Memory B cell (primary cell): ENCODE data around the gene CDS2.
A peak's percentile ranks its signal among the peaks of the same experiment; 100 is the strongest.

Source experiments
- ATAC-seq: fragments of 150-1000 bp; cut with Tn5 transposase; 2 replicates; pipeline ENCODE4 v1.10.0; 2021; ENCODE audit warnings: low read depth, mild to moderate bottlenecking, moderate library complexity
- DNase-seq, 2 donors: peaks; one replicate each; pipeline ENCODE4 v3.0.0; 2022; ENCODE audit warnings: low spot score in 2 of 2
- H3K27ac Mint-ChIP-seq: one replicate; pipeline ENCODE4 v1.8.0; 2022; ENCODE audit warnings: mild to moderate bottlenecking, moderate library complexity, mixed read lengths
- H3K27me3 Mint-ChIP-seq: one replicate; pipeline ENCODE4 v1.8.0; 2022; ENCODE audit warnings: mixed read lengths
- H3K36me3 Mint-ChIP-seq: one replicate; pipeline ENCODE4 v1.8.0; 2022; ENCODE audit warnings: mild to moderate bottlenecking, mixed read lengths
- H3K4me1 Mint-ChIP-seq: one replicate; pipeline ENCODE4 v1.8.0; 2022; ENCODE audit warnings: mixed read lengths
- H3K4me3 Mint-ChIP-seq: one replicate; pipeline ENCODE4 v1.8.0; 2022; ENCODE audit warnings: mild to moderate bottlenecking, moderate library complexity, mixed read lengths
- H3K9me3 Mint-ChIP-seq: one replicate; pipeline ENCODE4 v1.8.0; 2022; ENCODE audit warnings: mixed read lengths

CDS2 gene

GRCh38 chr20:5100684-5101347, 26.0 kb upstream of the CDS2 start:
- ATAC-seq (peak; percentile 76), DNase-seq (peak; percentile 70 to 76)
- H3K4me1 Mint-ChIP-seq, result peaks cover 6% of the 10 kb centered on the region
- H3K9me3 Mint-ChIP-seq, result no peaks in the 10 kb centered on the region
- H3K4me3 Mint-ChIP-seq, result no peak overlapping the region
- no peaks in the 10 kb centered on the region for H3K27me3 Mint-ChIP-seq
- peak overlapping the region; percentile 78 for H3K27ac Mint-ChIP-seq
- H3K36me3 Mint-ChIP-seq, result peaks cover 30% of the 10 kb centered on the region

- Mint-ChIP-seq H3K27ac (peak overlapping the region; percentile 25), H3K27me3 (no peaks in the 10 kb centered on the region), H3K4me1 (peaks cover 8% of the 10 kb centered on the region), H3K4me3 (no peak overlapping the region), H3K9me3 (no peaks in the 10 kb centered on the region), H3K36me3 (peaks cover 24% of the 10 kb centered on the region)
- no peak for ATAC-seq
- DNase-seq, result no peak
Measured at GRCh38 chr20:5104479-5104878, 22.3 kb upstream of the CDS2 start.

- Mint-ChIP-seq H3K27ac (no peak overlapping the region), H3K4me1 (peaks cover 7% of the 10 kb centered on the region), H3K9me3 (no peaks in the 10 kb centered on the region), H3K4me3 (no peak overlapping the region), H3K27me3 (no peaks in the 10 kb centered on the region), H3K36me3 (peaks cover 7% of the 10 kb centered on the region)
- no peak for ATAC-seq
- DNase-seq, result no peak
Measured at GRCh38 chr20:5109276-5109675, 17.5 kb upstream of the CDS2 start.

GRCh38 chr20:5113615-5113986, 13.2 kb upstream of the CDS2 start:
- peaks cover 6% of the 10 kb centered on the region for H3K4me1 Mint-ChIP-seq
- ATAC-seq (no peak), DNase-seq (no peak)
- H3K27me3 Mint-ChIP-seq, result no peaks in the 10 kb centered on the region
- no peaks in the 10 kb centered on the region for H3K9me3 Mint-ChIP-seq
- peaks cover 10% of the 10 kb centered on the region for H3K36me3 Mint-ChIP-seq
- peak overlapping the region; percentile 94 for H3K4me3 Mint-ChIP-seq
- H3K27ac Mint-ChIP-seq, result peak overlapping the region; percentile 96

- no peak for DNase-seq
- H3K36me3 Mint-ChIP-seq, result peaks cover 10% of the 10 kb centered on the region
- no peaks in the 10 kb centered on the region for H3K27me3 Mint-ChIP-seq
- peak overlapping the region; percentile 17 for H3K4me3 Mint-ChIP-seq
- H3K4me1 Mint-ChIP-seq, result peaks cover 6% of the 10 kb centered on the region
- H3K27ac Mint-ChIP-seq, result no peak overlapping the region
- no peaks in the 10 kb centered on the region for H3K9me3 Mint-ChIP-seq
- ATAC-seq, result no peak
Measured at GRCh38 chr20:5114403-5114802, 12.4 kb upstream of the CDS2 start.

- Mint-ChIP-seq H3K36me3 (peaks cover 10% of the 10 kb centered on the region), H3K4me3 (no peak overlapping the region), H3K27ac (no peak overlapping the region)
Measured at GRCh38 chr20:5116875-5117274, 9.9 kb upstream of the CDS2 start.

GRCh38 chr20:5118220-5119142, 8.3 kb upstream of the CDS2 start:
- peak overlapping the region; percentile 73 for H3K27ac Mint-ChIP-seq
- no peaks in the 10 kb centered on the region for H3K27me3 Mint-ChIP-seq
- peaks cover 10% of the 10 kb centered on the region for H3K36me3 Mint-ChIP-seq
- no peaks in the 10 kb centered on the region for H3K9me3 Mint-ChIP-seq
- DNase-seq (no peak), ATAC-seq (no peak)
- peaks cover 5% of the 10 kb centered on the region for H3K4me1 Mint-ChIP-seq
- peak overlapping the region; percentile 93 for H3K4me3 Mint-ChIP-seq

More at GRCh38 chr20:5116875-5117274, 9.9 kb upstream of the CDS2 start:
- Mint-ChIP-seq H3K9me3 (no peaks in the 10 kb centered on the region), H3K4me1 (peaks cover 9% of the 10 kb centered on the region), H3K27me3 (no peaks in the 10 kb centered on the region)
- no peak for ATAC-seq
- no peak for DNase-seq

- peak overlapping the region; percentile 93 for H3K4me3 Mint-ChIP-seq
- no peak for ATAC-seq
- no peaks in the 10 kb centered on the region for H3K27me3 Mint-ChIP-seq
- peaks cover 3% of the 10 kb centered on the region for H3K4me1 Mint-ChIP-seq
- no peak for DNase-seq
- H3K36me3 Mint-ChIP-seq, result peaks cover 10% of the 10 kb centered on the region
- H3K9me3 Mint-ChIP-seq, result no peaks in the 10 kb centered on the region
- peak overlapping the region; percentile 73 for H3K27ac Mint-ChIP-seq
Measured at GRCh38 chr20:5119143-5119434, 7.7 kb upstream of the CDS2 start.

- peak; percentile 86 for ATAC-seq
- no peaks in the 10 kb centered on the region for H3K27me3 Mint-ChIP-seq
- peaks cover 10% of the 10 kb centered on the region for H3K36me3 Mint-ChIP-seq
- no peaks in the 10 kb centered on the region for H3K9me3 Mint-ChIP-seq
- peak within 1 kb of the TSS; percentile 93 for H3K4me3 Mint-ChIP-seq
- peaks cover 3% of the 10 kb centered on the region for H3K4me1 Mint-ChIP-seq
- DNase-seq, result peak; percentile 84 to 89
- H3K27ac Mint-ChIP-seq, result peak within 1 kb of the TSS; percentile 73
Measured at GRCh38 chr20:5119435-5120184, 7.2 kb upstream of the CDS2 start, which contains the start of gene PCNA. PCNA (minus strand) TSS chr20:5119958; CDS start chr20:5119798, 160 bp downstream.

GRCh38 chr20:5120185-5120476, 6.7 kb upstream of the CDS2 start:
- no peaks in the 10 kb centered on the region for H3K9me3 Mint-ChIP-seq
- peak overlapping the region; percentile 93 for H3K4me3 Mint-ChIP-seq
- ATAC-seq, result no peak
- H3K27me3 Mint-ChIP-seq, result no peaks in the 10 kb centered on the region
- H3K27ac Mint-ChIP-seq, result peak overlapping the region; percentile 73
- peaks cover 3% of the 10 kb centered on the region for H3K4me1 Mint-ChIP-seq
- no peak for DNase-seq
- H3K36me3 Mint-ChIP-seq, result peaks cover 8% of the 10 kb centered on the region

GRCh38 chr20:5122873-5123260, 3.9 kb upstream of the CDS2 start:
- Mint-ChIP-seq H3K9me3 (no peaks in the 10 kb centered on the region), H3K4me1 (peaks cover 12% of the 10 kb centered on the region), H3K27ac (no peak overlapping the region), H3K36me3 (no peaks in the 10 kb centered on the region), H3K27me3 (no peaks in the 10 kb centered on the region), H3K4me3 (no peak overlapping the region)
- DNase-seq (no peak), ATAC-seq (no peak)

- no peaks in the 10 kb centered on the region for H3K36me3 Mint-ChIP-seq
- H3K27ac Mint-ChIP-seq, result peak overlapping the region; percentile 92
- no peaks in the 10 kb centered on the region for H3K27me3 Mint-ChIP-seq
- H3K4me1 Mint-ChIP-seq, result peaks cover 24% of the 10 kb centered on the region
- ATAC-seq, result peak; percentile 49
- no peaks in the 10 kb centered on the region for H3K9me3 Mint-ChIP-seq
- peak; percentile 61 to 64 for DNase-seq
- peak overlapping the region; percentile 88 for H3K4me3 Mint-ChIP-seq
Measured at GRCh38 chr20:5127204-5127858, 523 bp downstream of the CDS2 start.

- no peak for ATAC-seq
- Mint-ChIP-seq H3K36me3 (no peaks in the 10 kb centered on the region), H3K4me3 (peak overlapping the region; percentile 88), H3K27ac (peak overlapping the region; percentile 92), H3K27me3 (no peaks in the 10 kb centered on the region), H3K9me3 (no peaks in the 10 kb centered on the region), H3K4me1 (peaks cover 24% of the 10 kb centered on the region)
- no peak for DNase-seq
Measured at GRCh38 chr20:5127859-5128424, 1.1 kb downstream of the CDS2 start.
